Caco-2 (cell line): Measurements from ENCODE around the gene APOBEC3C. TPM values are rescaled to one million over a fixed set of nuclear protein-coding genes. Genes with fewer than 3 reads are reported as not detected.
"Not testable (repeated sequence)": the region's sequence is repeated elsewhere in the genome, so short reads cannot be mapped to it uniquely, and the experiment has no call there.

ENCODE experiments used
- BruUV-seq: library from RNA; stranded (reverse); fragments of 400-500 nt; replicated peaks from 2 replicates; lab custom pipeline; 2021; lab: Mats Ljungman, UMichigan
- CTCF ChIA-PET: fragments of 300-600 bp; sonication (Branson Sonifier 250); formaldehyde crosslinking; loops from one replicate; lab custom pipeline; 2022; ENCODE audit warnings: antibody characterized with exemption; lab: Charles Lee
- POLR2A ChIA-PET: fragments of 300-600 bp; sonication (Branson Sonifier 250); formaldehyde crosslinking; loops from one replicate; lab custom pipeline; 2022; ENCODE audit warnings: antibody characterized with exemption; lab: Charles Lee
- DNase-seq, 2 experiments: peaks; one replicate each; pipeline versions ENCODE4 v3.0.0 to v3.0.0-alpha.2; 2020 to 2022
- H3K27me3 ChIP-seq: replicated peaks from 2 replicates; pipeline ENCODE4 v1.6.0; 2011; ENCODE audit warnings: low read length; ENCODE audit not compliant: control insufficient read depth, insufficient read depth
- H3K36me3 ChIP-seq: 2 replicates; pipeline ENCODE4 v1.5.1; 2011; ENCODE audit warnings: low read length; ENCODE audit not compliant: control insufficient read depth, insufficient read depth
- H3K4me1 ChIP-seq: fragments of 250-450 bp; sonication (Bioruptor Pico); 2 replicates; pipeline ENCODE4 v1.5.1; 2020; ENCODE audit warnings: mild to moderate bottlenecking
- H3K4me3 ChIP-seq: 2 replicates; pipeline ENCODE4 v1.5.1; 2011; ENCODE audit warnings: low read depth, mild to moderate bottlenecking, control low read depth, low read length
- H3K9me3 ChIP-seq: fragments of 250-450 bp; sonication (Bioruptor Pico); 2 replicates; pipeline ENCODE4 v1.5.1; 2020; ENCODE audit warnings: mild to moderate bottlenecking, moderate library complexity
- H3K27ac Mint-ChIP-seq: one replicate; pipeline ENCODE4 v1.8.0; 2022; ENCODE audit warnings: mixed read lengths; ENCODE audit not compliant: unreplicated experiment
- H3K27me3 Mint-ChIP-seq: one replicate; pipeline ENCODE4 v1.8.0; 2022; ENCODE audit warnings: mixed read lengths; ENCODE audit not compliant: insufficient read depth, unreplicated experiment
- H3K36me3 Mint-ChIP-seq: one replicate; pipeline ENCODE4 v1.8.0; 2022; ENCODE audit warnings: mild to moderate bottlenecking, mixed read lengths; ENCODE audit not compliant: insufficient read depth, unreplicated experiment
- H3K4me1 Mint-ChIP-seq: one replicate; pipeline ENCODE4 v1.8.0; 2022; ENCODE audit warnings: low read depth, mixed read lengths; ENCODE audit not compliant: unreplicated experiment
- H3K4me3 Mint-ChIP-seq: one replicate; pipeline ENCODE4 v1.8.0; 2022; ENCODE audit warnings: mild to moderate bottlenecking, moderate library complexity, mixed read lengths; ENCODE audit not compliant: unreplicated experiment
- H3K9me3 Mint-ChIP-seq: one replicate; pipeline ENCODE4 v1.8.0; 2022; ENCODE audit warnings: mixed read lengths; ENCODE audit not compliant: unreplicated experiment
- CTCF ChIP-seq, 2 experiments: fragments of 200-600 bp in 1 of 2; IDR thresholded peaks; 1 replicate in 1 of 2; 2 replicates in 1 of 2; pipeline versions ENCODE4 v1.5.1 to v1.8.0; 2011 to 2022; ENCODE audit warnings: antibody characterized with exemption in 1 of 2, control low read depth in 1 of 2, inconsistent platforms in 1 of 2, low read depth in 1 of 2, low read length in 1 of 2, mild to moderate bottlenecking in 1 of 2, moderate library complexity in 1 of 2; ENCODE audit not compliant: insufficient read depth in 1 of 2, severe bottlenecking in 1 of 2, unreplicated experiment in 1 of 2
- intact Hi-C: fragments of 100-400 bp; cut with micrococcal nuclease; formaldehyde crosslinking; loops from one replicate; pipeline ENCODE4 v1.10.0; 2022; ENCODE audit not compliant: unreplicated experiment
- total RNA-seq: library from RNA; stranded (reverse); gene quantifications from 2 replicates; pipeline ENCODE4 v1.2.3, GENCODE V29; 2022

The APOBEC3C gene
- total RNA-seq, 1 experiment from 2014 or later, result 25.1 TPM

DNA sequence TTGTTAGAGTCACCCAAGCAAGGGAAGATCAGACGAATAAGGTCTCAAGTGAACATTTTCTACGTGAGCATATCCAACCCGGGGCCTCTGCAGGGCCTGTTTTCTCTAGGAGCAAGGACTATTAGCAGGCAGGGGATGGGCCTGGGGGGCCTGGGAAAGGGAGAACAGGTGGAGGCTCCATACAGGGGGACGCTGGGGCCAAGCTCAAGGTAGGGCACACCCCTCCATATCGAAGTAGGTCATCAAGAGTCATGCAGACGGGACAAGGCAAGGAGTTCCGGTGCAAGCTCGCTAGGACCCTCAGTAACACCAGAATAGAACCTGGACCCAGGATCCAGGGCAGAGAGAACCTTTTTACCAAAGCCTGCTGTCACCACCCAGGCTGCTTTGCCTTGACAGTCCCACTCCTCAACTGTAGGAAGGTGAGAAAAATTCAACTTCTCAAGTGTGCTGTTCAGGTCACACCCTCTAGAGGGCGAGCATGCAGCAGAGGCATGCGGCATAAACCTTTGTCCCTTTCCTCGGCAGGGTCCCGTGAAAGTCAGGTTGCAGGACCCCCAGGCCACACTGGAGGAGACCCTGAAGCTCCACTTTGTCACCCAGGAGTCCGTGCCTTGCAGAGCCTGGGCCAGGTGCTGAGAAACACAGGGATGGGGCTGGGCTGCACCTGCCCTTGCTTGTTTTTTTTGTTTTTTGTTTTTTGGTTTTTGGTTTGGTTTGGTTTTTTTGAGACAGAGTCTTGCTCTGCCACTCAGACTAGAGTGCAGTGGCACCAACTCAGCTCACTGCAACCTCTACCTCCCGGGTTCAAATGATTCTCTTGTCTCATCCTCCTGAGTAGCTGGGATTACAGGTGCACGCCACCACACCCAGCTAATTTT is 40.5 kb upstream of the APOBEC3C start:
- Mint-ChIP-seq H3K27ac (no peak overlapping the region), H3K4me1 (no peaks in the 10 kb centered on the region), H3K36me3 (peaks cover 9% of the 10 kb centered on the region), H3K4me3 (no peak overlapping the region), H3K9me3 (no peaks in the 10 kb centered on the region), H3K27me3 (no peaks in the 10 kb centered on the region)
- TF ChIP-seq CTCF (IDR thresholded peaks at IDR 0.05; ENCODE audit: insufficient read depth in 1 of 2, low read depth in 1 of 2, low read length in 1 of 2, severe bottlenecking in 1 of 2, unreplicated experiment in 1 of 2), result peak; percentile 66 to 72
- no TSS peak for BruUV-seq
- ChIA-PET CTCF (no interaction called here), POLR2A (no interaction called here)
- H3K27me3 ChIP-seq, result no peaks in the 10 kb centered on the region
- H3K36me3 ChIP-seq, result no peaks in the 10 kb centered on the region
- peak; percentile 46 to 57 for DNase-seq
- intact Hi-C loops, result no loop called here
- no peak overlapping the region for H3K4me3 ChIP-seq
- peaks cover 9% of the 10 kb centered on the region; the same call in 1 of the 2 replicates for H3K9me3 ChIP-seq
- H3K4me1 ChIP-seq, result no peaks in the 10 kb centered on the region

GRCh38 chr22:38974170-38974825 is 39.8 kb upstream of the APOBEC3C start:
- no peak overlapping the region for H3K27ac Mint-ChIP-seq
- no peaks in the 10 kb centered on the region for H3K27me3 Mint-ChIP-seq
- no TSS peak for BruUV-seq
- H3K4me3 ChIP-seq, result no peak overlapping the region
- no peak for TF ChIP-seq CTCF (IDR thresholded peaks at IDR 0.05; ENCODE audit: insufficient read depth in 1 of 2, low read depth in 1 of 2, low read length in 1 of 2, severe bottlenecking in 1 of 2, unreplicated experiment in 1 of 2)
- CTCF ChIA-PET, result no interaction called here
- peaks cover 9% of the 10 kb centered on the region; the same call in 1 of the 2 replicates for H3K9me3 ChIP-seq
- DNase-seq, result no peak
- intact Hi-C loops, result no loop called here
- no peaks in the 10 kb centered on the region for H3K36me3 ChIP-seq
- no peaks in the 10 kb centered on the region for H3K4me1 Mint-ChIP-seq
- H3K36me3 Mint-ChIP-seq, result peaks cover 9% of the 10 kb centered on the region
- H3K4me3 Mint-ChIP-seq, result no peak overlapping the region
- POLR2A ChIA-PET, result no interaction called here
- no peaks in the 10 kb centered on the region for H3K4me1 ChIP-seq
- H3K9me3 Mint-ChIP-seq, result no peaks in the 10 kb centered on the region
- no peaks in the 10 kb centered on the region for H3K27me3 ChIP-seq

DNA sequence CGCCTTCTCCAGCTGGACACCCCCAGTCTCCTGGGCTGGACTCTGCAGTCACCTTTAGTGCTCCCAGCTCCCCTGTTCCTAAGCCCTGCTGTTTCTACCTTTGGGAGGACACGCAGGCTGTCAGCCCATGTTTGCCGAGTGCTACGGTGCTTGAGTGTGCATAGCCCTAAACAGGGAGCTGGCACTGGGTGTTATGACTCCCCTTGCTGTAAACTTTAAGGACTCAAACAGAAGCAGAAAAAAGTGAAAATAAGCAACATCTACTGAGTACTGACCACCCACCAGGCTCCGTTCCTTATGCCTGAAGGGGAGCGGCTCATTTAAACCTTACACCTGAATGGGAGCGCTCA is 39.3 kb upstream of the APOBEC3C start:
- Histone ChIP-seq H3K4me1 (no peaks in the 10 kb centered on the region), H3K9me3 (peaks cover 9% of the 10 kb centered on the region; the same call in 1 of the 2 replicates), H3K27me3 (no peaks in the 10 kb centered on the region), H3K36me3 (no peaks in the 10 kb centered on the region), H3K4me3 (no peak overlapping the region)
- no peaks in the 10 kb centered on the region for H3K27me3 Mint-ChIP-seq
- no peak for DNase-seq
- TF ChIP-seq CTCF (IDR thresholded peaks at IDR 0.05; ENCODE audit: insufficient read depth in 1 of 2, low read depth in 1 of 2, low read length in 1 of 2, severe bottlenecking in 1 of 2, unreplicated experiment in 1 of 2), result no peak
- POLR2A ChIA-PET, result no interaction called here
- H3K4me3 Mint-ChIP-seq, result no peak overlapping the region
- BruUV-seq, result no TSS peak
- CTCF ChIA-PET, result no interaction called here
- no peak overlapping the region for H3K27ac Mint-ChIP-seq
- H3K4me1 Mint-ChIP-seq, result no peaks in the 10 kb centered on the region
- peaks cover 9% of the 10 kb centered on the region for H3K36me3 Mint-ChIP-seq
- H3K9me3 Mint-ChIP-seq, result no peaks in the 10 kb centered on the region
- intact Hi-C loops, result no loop called here

GRCh38 chr22:38977289-38977688 is 36.8 kb upstream of the APOBEC3C start:
- H3K4me3 ChIP-seq, BruUV-seq, intact Hi-C loops, H3K4me1 ChIP-seq, CTCF ChIA-PET, H3K9me3 Mint-ChIP-seq, H3K27me3 Mint-ChIP-seq, DNase-seq, POLR2A ChIA-PET, H3K4me1 Mint-ChIP-seq, H3K36me3 ChIP-seq, H3K4me3 Mint-ChIP-seq, H3K9me3 ChIP-seq, H3K27ac Mint-ChIP-seq, H3K27me3 ChIP-seq: not testable (repeated sequence)
- peaks cover 12% of the 10 kb centered on the region for H3K36me3 Mint-ChIP-seq
